Kidney (tissue), 14 donors: ENCODE measurements around the gene WNT2. TPM values are rescaled to one million over a fixed set of nuclear protein-coding genes. Genes with fewer than 3 reads are reported as not detected.

Source experiments
- DNase-seq, 5 donors: peaks; one replicate each; pipeline ENCODE4 v3.0.0-alpha.2; 2013 to 2020
- FAIRE-seq: peaks from 2 replicates; lab custom pipeline; 2012; peaks lifted over from hg19 to GRCh38; lab: Jason Lieb, UNC
- H3K27ac ChIP-seq, 2 donors: one replicate each; pipeline ENCODE4 v1.7.0; 2013; ENCODE audit warnings: low read depth in 2 of 2, low read length in 2 of 2, inconsistent platforms in 1 of 2
- H3K27me3 ChIP-seq: one replicate; pipeline ENCODE4 v1.7.1; 2013; ENCODE audit warnings: low read length, inconsistent platforms; ENCODE audit not compliant: control insufficient read depth, insufficient read depth
- H3K36me3 ChIP-seq, 3 donors: one replicate each; pipeline versions ENCODE4 v1.7.0 to v1.7.1; 2013; ENCODE audit warnings: low read length in 3 of 3, control low read depth in 1 of 3, inconsistent platforms in 1 of 3; ENCODE audit not compliant: insufficient read depth in 3 of 3, control insufficient read depth in 2 of 3
- H3K4me1 ChIP-seq, 3 donors: one replicate each; pipeline versions ENCODE4 v1.7.0 to v1.7.1; 2013; ENCODE audit warnings: low read length in 3 of 3, inconsistent platforms in 1 of 3, low read depth in 1 of 3; ENCODE audit not compliant: control insufficient read depth in 2 of 3, insufficient read depth in 2 of 3
- H3K4me3 ChIP-seq, 3 donors: one replicate each; pipeline versions ENCODE4 v1.7.0 to v1.8.1; 2013; ENCODE audit warnings: low read length in 3 of 3, control low read depth in 1 of 3, inconsistent platforms in 1 of 3
- H3K9ac ChIP-seq, 3 donors: one replicate each; pipeline versions ENCODE4 v1.7.0 to v1.7.1; 2013; ENCODE audit warnings: low read length in 3 of 3, control low read depth in 1 of 3, inconsistent platforms in 1 of 3
- H3K9me3 ChIP-seq, 3 donors: one replicate each; pipeline versions ENCODE4 v1.7.0 to v1.7.1; 2013; ENCODE audit warnings: low read length in 3 of 3, control low read depth in 1 of 3, inconsistent platforms in 1 of 3; ENCODE audit not compliant: control insufficient read depth in 2 of 3, insufficient read depth in 1 of 3
- CTCF ChIP-seq: IDR thresholded peaks from 3 replicates; pipeline ENCODE4 v1.5.1; 2012; ENCODE audit warnings: mild to moderate bottlenecking, moderate library complexity, borderline replicate concordance; ENCODE audit not compliant: insufficient read depth; ENCODE audit errors: extremely low read depth
- intact Hi-C: fragments of 100-400 bp; cut with DNase I; formaldehyde crosslinking; loops from one replicate; pipeline ENCODE4 v1.11.1; 2022
- polyA plus RNA-seq: library from polyadenylated mRNA; stranded (reverse); fragments of 350-450 nt; fragmentation: Illumina TruSeq; extraction: RNeasy Lipid Tissue Mini Kit (QIAGEN cat#74804); gene quantifications from one replicate; pipeline ENCODE4 v1.2.3, GENCODE V29; 2014; ENCODE audit warnings: low read depth, low replicate concordance; ENCODE audit not compliant: insufficient read depth
- total RNA-seq: library from RNA; stranded (reverse); fragmentation: NEBNext Ultra II Directional; extraction: Animal tissue kit (Norgen Biotek cat#: 25700); gene quantifications from one replicate; pipeline ENCODE4 v1.2.1, GENCODE V29; 2021
- donor health status: control.
- donor health status: control.
- donor health status: control.
- donor health status: control.
- donor health status: control.
- donor health status: DM: yes; HTN: yes; CAD: no.
- donor health status: Normal renal cell carcinoma (clear cell type).

The WNT2 gene
- total and polyA plus RNA-seq, 2 donors from 2014 or later: 0.49 to 0.57 TPM

GRCh38 chr7:117319181-117319580 lies 3.7 kb downstream of the WNT2 start:
- H3K27ac ChIP-seq: no peak overlapping the region
- FAIRE-seq: no peak
- no peak for TF ChIP-seq CTCF

GRCh38 chr7:117313582-117313981 lies 9.3 kb downstream of the WNT2 start:
- no peaks in the 10 kb centered on the region for H3K9me3 ChIP-seq
- no peaks in the 10 kb centered on the region for H3K4me1 ChIP-seq
- H3K27me3 ChIP-seq: no peaks in the 10 kb centered on the region
- H3K4me3 ChIP-seq: no peak overlapping the region
- FAIRE-seq (no peak), DNase-seq (no peak)
- H3K9ac ChIP-seq: no peak overlapping the region
- H3K27ac ChIP-seq: no peak overlapping the region
- no peaks in the 10 kb centered on the region for H3K36me3 ChIP-seq
- no peak for TF ChIP-seq CTCF
- intact Hi-C loops: no loop called here

More at GRCh38 chr7:117319181-117319580, 3.7 kb downstream of the WNT2 start:
- peaks cover 20% of the 10 kb centered on the region for H3K27me3 ChIP-seq
- intact Hi-C loops: no loop called here
- H3K4me3 ChIP-seq: no peak overlapping the region
- DNase-seq: no peak
- no peaks in the 10 kb centered on the region for H3K9me3 ChIP-seq
- H3K36me3 ChIP-seq: no peaks in the 10 kb centered on the region
- H3K9ac ChIP-seq: no peak overlapping the region
- peaks cover 0 to 9% (median 0%) of the 10 kb centered on the region in 3 donors for H3K4me1 ChIP-seq

GRCh38 chr7:117312593-117313580 lies 10.0 kb downstream of the WNT2 start:
- intact Hi-C loops: no loop called here
- no peaks in the 10 kb centered on the region for H3K9me3 ChIP-seq
- TF ChIP-seq CTCF: no peak
- H3K36me3 ChIP-seq: no peaks in the 10 kb centered on the region
- H3K27me3 ChIP-seq: no peaks in the 10 kb centered on the region
- no peaks in the 10 kb centered on the region for H3K4me1 ChIP-seq
- FAIRE-seq (no peak), DNase-seq (no peak)
- no peak overlapping the region for H3K27ac ChIP-seq
- no peak overlapping the region for H3K9ac ChIP-seq
- H3K4me3 ChIP-seq: no peak overlapping the region
